EL (cell line): ENCODE measurements around the gene RAB17.
"Not testable (repeated sequence)": the region's sequence is repeated elsewhere in the genome, so short reads cannot be mapped to it uniquely, and the experiment has no call there.

Experiments used
- DNase-seq: peaks from one replicate; pipeline ENCODE4 v3.0.0-alpha.2; 2016

Gene RAB17

GRCh38 chr2:237597196-237598145, 6.9 kb upstream of the RAB17 start:
- no peak for DNase-seq

- DNase-seq, result no peak
Measured at GRCh38 chr2:237596520-237597195, 6.1 kb upstream of the RAB17 start.

GRCh38 chr2:237595829-237596519, 5.4 kb upstream of the RAB17 start:
- DNase-seq, result not testable (repeated sequence)

- DNase-seq, result no peak
Measured at GRCh38 chr2:237594514-237594871, 4.0 kb upstream of the RAB17 start.

GRCh38 chr2:237593596-237594320, 3.2 kb upstream of the RAB17 start:
- DNase-seq, result no peak

GRCh38 chr2:237593036-237593435, 2.5 kb upstream of the RAB17 start:
- DNase-seq, result no peak

GRCh38 chr2:237592425-237592980, 2.0 kb upstream of the RAB17 start:
- no peak for DNase-seq

- no peak for DNase-seq
Measured at GRCh38 chr2:237591141-237591881, 777 bp upstream of the RAB17 start.

- DNase-seq, result no peak
Measured at GRCh38 chr2:237588044-237588696, 2.4 kb downstream of the RAB17 start.

GRCh38 chr2:237585590-237586221, 4.8 kb downstream of the RAB17 start:
- no peak for DNase-seq

- DNase-seq, result no peak
Measured at GRCh38 chr2:237583385-237584295, 6.9 kb downstream of the RAB17 start.

GRCh38 chr2:237581751-237582746, 8.5 kb downstream of the RAB17 start:
- DNase-seq, result peak; percentile 58

GRCh38 chr2:237581326-237581725, 9.2 kb downstream of the RAB17 start:
- no peak for DNase-seq

- no peak for DNase-seq
Measured at GRCh38 chr2:237577956-237578870, 12.3 kb downstream of the RAB17 start.

- no peak for DNase-seq
Measured at GRCh38 chr2:237577458-237577857, 13.1 kb downstream of the RAB17 start.

- no peak for DNase-seq
Measured at GRCh38 chr2:237576974-237577373, 13.6 kb downstream of the RAB17 start.
